Measurements from ENCODE around the gene GDI1. TPM values are rescaled to one million over a fixed set of nuclear protein-coding genes. Genes with fewer than 3 reads are reported as not detected.

The GDI1 gene
- total and polyA plus RNA-seq, 10 of the 15 experiments (the other 5 are each of a cell fraction or from before 2014, with no cell fraction given) = 0.92 to 102 (median 49.6) TPM

DNA sequence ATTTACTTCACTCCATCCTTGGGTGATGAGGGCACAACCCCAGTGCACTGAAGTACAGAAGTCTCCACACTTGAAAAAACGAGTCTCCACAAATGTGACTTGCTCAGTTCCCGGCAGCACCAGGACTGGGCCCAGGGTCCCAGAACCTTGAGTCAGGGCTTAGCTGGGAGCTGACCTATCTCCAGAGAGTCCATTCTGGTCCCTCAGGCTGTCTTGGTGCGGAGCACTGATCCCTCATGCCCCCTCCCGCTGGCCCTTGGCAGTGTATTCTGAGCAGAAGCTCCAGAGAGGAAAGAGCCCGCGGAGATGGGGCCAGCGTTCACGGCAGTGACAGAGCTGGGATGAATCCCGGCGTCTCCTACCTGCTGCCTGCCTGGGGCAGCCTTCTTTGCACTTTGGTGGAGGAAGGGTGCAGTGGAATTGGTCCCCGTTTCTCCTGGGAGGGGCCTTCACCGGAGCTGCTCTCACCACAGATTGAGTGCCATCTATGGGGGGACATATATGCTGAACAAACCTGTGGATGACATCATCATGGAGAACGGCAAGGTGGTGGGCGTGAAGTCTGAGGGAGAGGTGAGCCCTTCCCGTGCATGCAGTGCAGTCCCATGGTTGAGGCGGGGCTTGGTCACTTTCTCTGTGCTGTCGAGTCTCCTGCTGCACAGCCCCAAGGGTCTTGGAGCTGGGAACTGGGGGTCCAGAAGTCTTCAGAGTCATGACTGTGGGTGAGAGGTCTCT lies 3.8 kb downstream of the GDI1 start (continued):
- TF ChIP-seq RB1 (IDR thresholded peaks at IDR 0.05; ENCODE audit: borderline replicate concordance) (no peak), ZSCAN29 (IDR thresholded peaks at IDR 0.05) (no peak), MTA2 (IDR thresholded peaks at IDR 0.05; ENCODE audit: low read depth) (no peak), SUPT20H (IDR thresholded peaks at IDR 0.05; ENCODE audit: borderline replicate concordance, control insufficient read depth, low read depth, low read length) (no peak), TCF3 (IDR thresholded peaks at IDR 0.05; ENCODE audit: borderline replicate concordance, insufficient read depth, low read depth, low read length) (no peak), RFX5 (IDR thresholded peaks at IDR 0.05; ENCODE audit: low read depth, low read length) (no peak), NFYB (IDR thresholded peaks at IDR 0.05; ENCODE audit: insufficient read depth, low read depth, low read length) (no peak), MEF2B (IDR thresholded peaks at IDR 0.05; ENCODE audit: partially characterized antibody, poor library complexity, severe bottlenecking) (no peak)
- TF ChIP-seq, protein P1, sequence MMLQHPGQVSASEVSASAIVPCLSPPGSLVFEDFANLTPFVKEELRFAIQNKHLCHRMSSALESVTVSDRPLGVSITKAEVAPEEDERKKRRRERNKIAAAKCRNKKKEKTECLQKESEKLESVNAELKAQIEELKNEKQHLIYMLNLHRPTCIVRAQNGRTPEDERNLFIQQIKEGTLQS (IDR thresholded peaks at IDR 0.05; ENCODE audit: borderline replicate concordance, extremely low read depth, low read depth, low read length) = no peak

DNA sequence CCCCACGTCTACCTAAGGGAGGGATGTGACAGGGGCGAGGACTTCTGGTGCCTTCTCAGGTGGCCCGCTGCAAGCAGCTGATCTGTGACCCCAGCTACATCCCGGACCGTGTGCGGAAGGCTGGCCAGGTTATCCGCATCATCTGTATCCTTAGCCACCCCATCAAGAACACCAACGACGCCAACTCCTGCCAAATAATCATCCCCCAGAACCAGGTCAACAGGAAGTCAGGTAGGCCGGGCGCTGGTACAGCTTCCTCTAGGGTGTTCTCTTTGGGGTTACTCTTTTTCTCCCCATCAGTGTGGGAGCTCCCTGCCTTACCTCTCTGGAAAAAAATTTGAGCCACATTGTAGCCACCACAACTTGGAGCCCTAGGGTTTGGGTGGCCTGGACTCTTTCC lies 4.6 kb downstream of the GDI1 start:
- RAD21 ChIA-PET (ENCODE audit: unreplicated experiment) = no interaction called here
- H3K79me2 ChIP-seq (ENCODE audit: control insufficient read depth, insufficient read depth, low read length) = peaks cover 28% of the 10 kb centered on the region
- no peak overlapping the region for H3K9ac ChIP-seq (ENCODE audit: control insufficient read depth, insufficient read depth, low read length)
- 0 out of 2 replicates have a peak, but pooled peaks cover 3% of the 10 kb centered on the region for H3K4me1 ChIP-seq (ENCODE audit: control insufficient read depth, insufficient read depth, low read length)
- DNase-seq (ENCODE audit: low read depth, low spot score) (no peak), FAIRE-seq (no peak), ATAC-seq (no peak)
- H3K4me2 ChIP-seq (ENCODE audit: control insufficient read depth, insufficient read depth) = no peak overlapping the region
- POLR2A ChIA-PET = interaction anchor here (0.6 kb wide), 1 partner anchor 52 kb away, joined by 3 read pairs; no protein-coding TSS in a partner anchor
- 80% methylated on average over 11 of the region's 11 CpGs for WGBS (ENCODE audit: insufficient coverage, insufficient replicate concordance, low lambda C conversion rate, missing lambda C conversion rate)
- no peak overlapping the region for H3K4me3 ChIP-seq
- no peak overlapping the region for H3K27ac ChIP-seq (ENCODE audit: control insufficient read depth, insufficient read depth)
- BruUV-seq (replicated peaks) = no TSS peak
- no peaks in the 10 kb centered on the region for H3K27me3 ChIP-seq (replicated peaks in 1 of 2; ENCODE audit: control insufficient read depth in 2 of 2, insufficient read depth in 2 of 2, low read length in 1 of 2)
- H3K9me3 ChIP-seq (replicated peaks; ENCODE audit: control insufficient read depth, insufficient read depth, low read length) = no peaks in the 10 kb centered on the region
- no peak overlapping the region for H2AFZ ChIP-seq (ENCODE audit: control insufficient read depth, low read depth, low read length)
- intact Hi-C loops (cut with micrococcal nuclease; ENCODE audit: unreplicated experiment) (no loop called here), in situ Hi-C loops (cut with MboI) (no loop called here)
- H4K20me1 ChIP-seq (ENCODE audit: control insufficient read depth, insufficient read depth) = no peaks in the 10 kb centered on the region
- CTCF ChIA-PET = no interaction called here
- SMC1A ChIA-PET (ENCODE audit: uncharacterized antibody, unreplicated experiment) = no interaction called here
- H3K36me3 ChIP-seq (ENCODE audit: control insufficient read depth in 2 of 2, insufficient read depth in 2 of 2, low read length in 1 of 2) = peaks cover 0 to 5% of the 10 kb centered on the region in 2 experiments; a peak in 1 of 4 replicates
- TF ChIP-seq IKZF1 (conservative IDR thresholded peaks at IDR 0.05) (no peak), ZNF217 (IDR thresholded peaks at IDR 0.05) (no peak), RFX5 (IDR thresholded peaks at IDR 0.05; ENCODE audit: low read depth, low read length) (no peak), CBFB (IDR thresholded peaks at IDR 0.05; ENCODE audit: low read depth) (no peak), CBX5 (IDR thresholded peaks at IDR 0.05; ENCODE audit: low read depth) (no peak), RAD21 (IDR thresholded peaks at IDR 0.05; ENCODE audit: insufficient read depth, low read depth, low read length) (no peak), CHD1 (IDR thresholded peaks at IDR 0.05; ENCODE audit: low read depth, low read length) (no peak), NFXL1 (IDR thresholded peaks at IDR 0.05; ENCODE audit: borderline replicate concordance) (no peak)
- TF ChIP-seq, protein P2, sequence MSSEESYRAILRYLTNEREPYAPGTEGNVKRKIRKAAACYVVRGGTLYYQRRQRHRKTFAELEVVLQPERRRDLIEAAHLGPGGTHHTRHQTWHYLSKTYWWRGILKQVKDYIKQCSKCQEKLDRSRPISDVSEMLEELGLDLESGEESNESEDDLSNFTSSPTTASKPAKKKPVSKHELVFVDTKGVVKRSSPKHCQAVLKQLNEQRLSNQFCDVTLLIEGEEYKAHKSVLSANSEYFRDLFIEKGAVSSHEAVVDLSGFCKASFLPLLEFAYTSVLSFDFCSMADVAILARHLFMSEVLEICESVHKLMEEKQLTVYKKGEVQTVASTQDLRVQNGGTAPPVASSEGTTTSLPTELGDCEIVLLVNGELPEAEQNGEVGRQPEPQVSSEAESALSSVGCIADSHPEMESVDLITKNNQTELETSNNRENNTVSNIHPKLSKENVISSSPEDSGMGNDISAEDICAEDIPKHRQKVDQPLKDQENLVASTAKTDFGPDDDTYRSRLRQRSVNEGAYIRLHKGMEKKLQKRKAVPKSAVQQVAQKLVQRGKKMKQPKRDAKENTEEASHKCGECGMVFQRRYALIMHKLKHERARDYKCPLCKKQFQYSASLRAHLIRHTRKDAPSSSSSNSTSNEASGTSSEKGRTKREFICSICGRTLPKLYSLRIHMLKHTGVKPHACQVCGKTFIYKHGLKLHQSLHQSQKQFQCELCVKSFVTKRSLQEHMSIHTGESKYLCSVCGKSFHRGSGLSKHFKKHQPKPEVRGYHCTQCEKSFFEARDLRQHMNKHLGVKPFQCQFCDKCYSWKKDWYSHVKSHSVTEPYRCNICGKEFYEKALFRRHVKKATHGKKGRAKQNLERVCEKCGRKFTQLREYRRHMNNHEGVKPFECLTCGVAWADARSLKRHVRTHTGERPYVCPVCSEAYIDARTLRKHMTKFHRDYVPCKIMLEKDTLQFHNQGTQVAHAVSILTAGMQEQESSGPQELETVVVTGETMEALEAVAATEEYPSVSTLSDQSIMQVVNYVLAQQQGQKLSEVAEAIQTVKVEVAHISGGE (CRISPR knock-in tag; IDR thresholded peaks at IDR 0.05) = no peak
- TF ChIP-seq, protein P3, sequence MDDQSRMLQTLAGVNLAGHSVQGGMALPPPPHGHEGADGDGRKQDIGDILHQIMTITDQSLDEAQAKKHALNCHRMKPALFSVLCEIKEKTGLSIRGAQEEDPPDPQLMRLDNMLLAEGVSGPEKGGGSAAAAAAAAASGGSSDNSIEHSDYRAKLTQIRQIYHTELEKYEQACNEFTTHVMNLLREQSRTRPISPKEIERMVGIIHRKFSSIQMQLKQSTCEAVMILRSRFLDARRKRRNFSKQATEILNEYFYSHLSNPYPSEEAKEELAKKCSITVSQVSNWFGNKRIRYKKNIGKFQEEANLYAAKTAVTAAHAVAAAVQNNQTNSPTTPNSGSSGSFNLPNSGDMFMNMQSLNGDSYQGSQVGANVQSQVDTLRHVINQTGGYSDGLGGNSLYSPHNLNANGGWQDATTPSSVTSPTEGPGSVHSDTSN (IDR thresholded peaks at IDR 0.05; ENCODE audit: insufficient replicate concordance, low read depth, low read length) = no peak
